Heart right ventricle (tissue), 16 donors: ENCODE data around the gene ZNF652. TPM values are rescaled to one million over a fixed set of nuclear protein-coding genes. Genes with fewer than 3 reads are reported as not detected.

Source experiments
- ATAC-seq, 8 donors: fragments of 200-7000 bp; cut with Tn5 transposase; one replicate each; pipeline ENCODE4 v1.9.1; 2020; ENCODE audit warnings: mild to moderate bottlenecking in 8 of 8, moderate library complexity in 8 of 8, moderate number of reproducible peaks in 1 of 8
- DNase-seq, 2 donors: peaks; one replicate each; pipeline ENCODE4 v3.0.0-alpha.2; 2020
- H3K27ac ChIP-seq, 10 donors: fragments of 200-600 bp; sonication (generic) in 2 of 10; one replicate each; pipeline versions ENCODE4 v1.5.0 to v1.8.0; 2020 to 2022; ENCODE audit warnings: mild to moderate bottlenecking in 3 of 10
- H3K27me3 ChIP-seq, 7 donors: fragments of 200-600 bp; one replicate each; pipeline ENCODE4 v1.8.0; 2021 to 2022; ENCODE audit warnings: mild to moderate bottlenecking in 2 of 7
- H3K36me3 ChIP-seq, 9 donors: fragments of 200-600 bp; sonication (generic) in 1 of 9; one replicate each; pipeline versions ENCODE4 v1.5.0 to v1.8.0; 2020 to 2022; ENCODE audit warnings: mild to moderate bottlenecking in 2 of 9
- H3K4me1 ChIP-seq, 9 donors: fragments of 200-600 bp; sonication (generic) in 1 of 9; one replicate each; pipeline versions ENCODE4 v1.5.0 to v1.8.0; 2020 to 2022; ENCODE audit warnings: mild to moderate bottlenecking in 4 of 9
- H3K4me3 ChIP-seq, 10 donors: fragments of 200-600 bp; sonication (generic) in 2 of 10; one replicate each; pipeline versions ENCODE4 v1.5.0 to v1.8.0; 2020 to 2022; ENCODE audit warnings: mild to moderate bottlenecking in 7 of 10, moderate library complexity in 2 of 10
- H3K9me3 ChIP-seq, 11 donors: fragments of 200-600 bp in 10 of 11; sonication (generic) in 2 of 11; one replicate each; pipeline versions ENCODE4 v1.5.0 to v1.8.0; 2013 to 2022; ENCODE audit warnings: mild to moderate bottlenecking in 2 of 11, control low read depth in 1 of 11, moderate library complexity in 1 of 11
- CTCF ChIP-seq, 9 donors: fragments of 200-600 bp; sonication (generic) in 2 of 9; IDR thresholded peaks; one replicate each; pipeline versions ENCODE4 v1.5.0 to v1.8.0; 2021 to 2022; ENCODE audit warnings: antibody characterized with exemption in 9 of 9, mild to moderate bottlenecking in 5 of 9, moderate library complexity in 1 of 9
- WGBS, 2 donors: extraction: QIAGEN DNeasy Blood & Tissue Kit; methylation state at CpG; one replicate each; pipeline ENCODE4 v1.1.7; 2013; ENCODE audit warnings: inconsistent platforms in 1 of 2; 5-methylcytosine and 5-hydroxymethylcytosine counted together
- intact Hi-C, 10 donors: fragments of 100-400 bp; cut with DNase I; formaldehyde crosslinking; loops; one replicate each; pipeline versions ENCODE4 v1.11.1 to v1.14.2; 2022
- polyA plus RNA-seq, 2 donors: library from polyadenylated mRNA; stranded (reverse); fragments of 200-250 nt; gene quantifications; one replicate each; pipeline ENCODE4 v1.2.3, GENCODE V29; 2013
- total RNA-seq, 10 donors: library from RNA; stranded (reverse); fragmentation: NEBNext Ultra II Directional in 3 of 10; extraction: Animal tissue kit (Norgen Biotek cat#: 25700) in 3 of 10; gene quantifications; one replicate each; pipeline versions ENCODE4 v1.2.1 to v1.2.4, GENCODE V29; 2021 to 2023
- donor health status: Arrhythmogenic right ventricular cardiomyopathy.
- donor health status: ischemic (EF 13 %, LVEDD 7.1; RV severe dilation, severe dysfunction).
- donor health status: healthy with polysubstance abuse.
- donor health status: DM: no; HTN: yes; CAD: no.
- donor health status: DM: no; HTN: no; CAD: no.
- donor health status: ischemic (EF 25% LVEDD 6.9; RV normal size, moderate dysfunction).
- donor health status: ischemic (EF 25% LVEDD 5.7; RV mildly dilated, moderate dysfunction).
- donor health status: healthy.
- donor health status: DM: yes; HTN: yes; CAD: no.
- donor health status: Ischemic cardiomyopathy.
- donor health status: ischemic (EF 35%, LVEDD 5.7; RV mildly dilated, moderate dysfunction).
- donor health status: nonischemic (EF 11% LVEDD 7.7; RV severe dilation, severe dysfunction).
- donor health status: DM: yes; HTN: yes; CAD: no.
- donor health status: PGD.
- donor health status: ischemic (EF 29% LVEDD 5.4; RV normal size, mild dysfunction).
- donor health status: nonischemic (EF 23%, LVEDD 6.1; RV moderate dilation, normal function).

ZNF652 gene
- total and polyA plus RNA-seq, 12 donors = 5.2 to 35.6 (median 19.6) TPM

- ATAC-seq (no peak), DNase-seq (no peak)
- H3K4me1 ChIP-seq = no peaks in the 10 kb centered on the region
- intact Hi-C loops = no loop called here
- no peaks in the 10 kb centered on the region for H3K9me3 ChIP-seq
- TF ChIP-seq CTCF (IDR thresholded peaks at IDR 0.05) = no peak
- no peak overlapping the region for H3K27ac ChIP-seq
- no peaks in the 10 kb centered on the region for H3K27me3 ChIP-seq
- H3K4me3 ChIP-seq = no peak overlapping the region
- WGBS, 2 donors = 86 to 87% methylated on average over 4 of the region's 4 CpGs
- no peaks in the 10 kb centered on the region for H3K36me3 ChIP-seq
Observed at GRCh38 chr17:49379926-49380325, 17.9 kb upstream of the ZNF652 start.

- TF ChIP-seq CTCF (IDR thresholded peaks at IDR 0.05) = no peak
- intact Hi-C loops = no loop called here
- H3K27me3 ChIP-seq = no peaks in the 10 kb centered on the region
- H3K9me3 ChIP-seq = no peaks in the 10 kb centered on the region
- no peak overlapping the region for H3K4me3 ChIP-seq
- 82 to 83% methylated on average over 5 of the region's 5 CpGs for WGBS, 2 donors
- ATAC-seq = no peak
- no peaks in the 10 kb centered on the region for H3K36me3 ChIP-seq
- no peak for DNase-seq
- no peaks in the 10 kb centered on the region for H3K4me1 ChIP-seq
- no peak overlapping the region for H3K27ac ChIP-seq
Observed at GRCh38 chr17:49378311-49378710, 16.3 kb upstream of the ZNF652 start.

- H3K4me1 ChIP-seq = no peaks in the 10 kb centered on the region
- DNase-seq = no peak
- intact Hi-C loops = no loop called here
- WGBS, 2 donors = 94 to 100% methylated on average over 1 of the region's 1 CpG
- no peaks in the 10 kb centered on the region for H3K27me3 ChIP-seq
- no peak for TF ChIP-seq CTCF (IDR thresholded peaks at IDR 0.05)
- no peaks in the 10 kb centered on the region for H3K9me3 ChIP-seq
- no peak for ATAC-seq
- H3K36me3 ChIP-seq = no peaks in the 10 kb centered on the region
- no peak overlapping the region for H3K4me3 ChIP-seq
- H3K27ac ChIP-seq = no peak overlapping the region
Observed at GRCh38 chr17:49375544-49375943, 13.5 kb upstream of the ZNF652 start.

- DNase-seq = no peak
- Histone ChIP-seq H3K4me3 (no peak overlapping the region), H3K36me3 (no peaks in the 10 kb centered on the region), H3K4me1 (no peaks in the 10 kb centered on the region), H3K27me3 (no peaks in the 10 kb centered on the region), H3K27ac (no peak overlapping the region), H3K9me3 (no peaks in the 10 kb centered on the region)
- 93% methylated on average over 6 of the region's 6 CpGs for WGBS, 2 donors
- no peak for ATAC-seq
- TF ChIP-seq CTCF (IDR thresholded peaks at IDR 0.05) = no peak
- intact Hi-C loops = no loop called here
Observed at GRCh38 chr17:49373115-49373514, 11.1 kb upstream of the ZNF652 start.

GRCh38 chr17:49372425-49372824, 10.4 kb upstream of the ZNF652 start:
- ATAC-seq (no peak), DNase-seq (no peak)
- Histone ChIP-seq H3K27me3 (no peaks in the 10 kb centered on the region), H3K9me3 (no peaks in the 10 kb centered on the region), H3K36me3 (no peaks in the 10 kb centered on the region), H3K4me3 (no peak overlapping the region), H3K4me1 (no peaks in the 10 kb centered on the region), H3K27ac (no peak overlapping the region)
- intact Hi-C loops = no loop called here
- 76 to 85% methylated on average over 7 of the region's 7 CpGs for WGBS, 2 donors
- no peak for TF ChIP-seq CTCF (IDR thresholded peaks at IDR 0.05)
